Stimulated activated CD8-positive, alpha-beta memory T cell treated with anti-CD3 and anti-CD28 coated beads, Interleukin-4, amount 100 ng/mL, for 48 hours (primary cell): ENCODE data around the gene GPN3.
"Not testable (repeated sequence)": the region's sequence is repeated elsewhere in the genome, so short reads cannot be mapped to it uniquely, and the experiment has no call there.

ENCODE experiments used
- DNase-seq: peaks from one replicate; pipeline ENCODE4 v3.0.0-alpha.2; 2020

GPN3 gene

DNA sequence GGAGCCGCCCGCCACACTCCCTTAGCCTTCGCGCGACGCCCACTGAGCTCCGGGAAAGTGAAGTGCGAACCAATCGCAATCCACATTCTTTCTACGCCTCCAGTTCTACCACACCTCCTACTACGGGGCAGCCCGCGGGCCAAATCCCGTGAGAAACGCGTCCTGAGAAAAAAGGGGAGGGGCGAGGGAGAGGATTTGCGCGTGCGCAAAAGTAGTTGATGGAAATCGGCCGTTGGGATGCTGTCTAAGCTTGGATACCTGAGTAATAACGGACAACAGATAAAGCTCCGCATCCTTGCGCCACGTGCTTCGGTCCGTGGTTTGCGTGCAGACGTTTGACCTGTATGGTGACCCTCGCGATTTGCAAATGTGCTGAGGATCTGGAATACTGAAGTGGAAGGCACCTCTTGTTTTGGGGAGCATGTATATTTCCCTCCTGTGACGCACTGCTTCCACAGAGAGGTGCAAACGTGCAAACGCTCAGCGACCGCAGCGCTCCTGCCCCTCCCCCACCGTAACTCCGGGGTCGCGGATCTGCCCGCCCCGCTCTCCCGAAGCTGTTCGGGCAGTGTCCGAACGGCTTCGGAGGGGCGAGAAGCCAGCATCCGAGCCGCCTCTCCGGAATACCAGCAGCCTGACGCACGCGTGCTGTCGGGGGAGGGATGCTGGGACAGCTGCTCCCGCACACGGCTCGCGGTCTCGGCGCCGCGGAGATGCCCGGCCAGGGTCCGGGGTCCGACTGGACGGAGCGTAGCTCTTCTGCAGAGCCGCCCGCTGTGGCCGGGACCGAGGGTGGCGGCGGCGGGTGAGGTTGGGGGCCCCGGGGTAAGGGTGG, at the start of gene GPN3, which contains the start of gene FAM216A:
Gene GPN3 (minus strand): TSS at position 44 of the 835 bp plus-strand sequence. CDS start 54 bp downstream, outside the sequence.
Gene FAM216A (plus strand): TSS at position 632 of the 835 bp plus-strand sequence. CDS start 31 bp downstream, at position 663.
- DNase-seq = peak; percentile 96

DNA sequence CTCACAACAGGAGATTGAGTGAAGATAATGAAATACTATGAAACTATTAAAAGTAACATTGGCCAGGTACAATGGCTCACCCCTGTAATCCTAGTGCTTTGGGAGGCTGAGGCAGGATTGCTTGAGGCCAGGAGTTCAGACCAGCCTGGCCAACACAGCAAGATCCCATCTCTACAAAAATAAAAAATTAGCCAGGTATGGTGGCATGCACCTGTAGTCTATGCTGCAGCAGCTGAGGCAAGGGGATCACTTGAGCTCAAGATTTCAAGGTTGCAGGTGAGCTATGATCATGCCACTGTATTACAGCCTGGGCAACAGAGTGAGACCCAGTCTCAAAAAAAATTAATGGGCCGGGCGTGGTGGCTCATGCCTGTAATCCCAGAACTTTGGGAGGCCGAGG, 48.9 kb upstream of the GPN3 start:
- no peak for DNase-seq

DNA sequence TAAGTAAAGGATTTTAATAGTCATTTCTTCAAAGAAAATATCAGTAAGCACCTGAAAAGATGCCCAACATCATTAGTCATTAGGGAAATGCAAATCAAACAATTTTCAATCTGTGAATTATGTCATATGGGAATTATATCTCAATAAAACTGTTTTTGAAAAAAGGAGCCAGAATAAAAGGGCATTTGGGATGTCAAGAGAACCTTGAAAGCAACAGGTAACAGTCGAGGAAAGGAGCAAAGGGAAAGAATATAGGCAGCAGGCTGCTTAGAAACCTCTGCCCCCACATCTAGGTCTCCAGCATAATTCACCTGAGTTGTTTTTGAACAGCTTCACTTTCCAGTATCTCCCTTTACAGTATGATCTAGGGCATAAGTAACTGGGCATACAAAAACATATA, 46.3 kb upstream of the GPN3 start:
- no peak for DNase-seq

DNA sequence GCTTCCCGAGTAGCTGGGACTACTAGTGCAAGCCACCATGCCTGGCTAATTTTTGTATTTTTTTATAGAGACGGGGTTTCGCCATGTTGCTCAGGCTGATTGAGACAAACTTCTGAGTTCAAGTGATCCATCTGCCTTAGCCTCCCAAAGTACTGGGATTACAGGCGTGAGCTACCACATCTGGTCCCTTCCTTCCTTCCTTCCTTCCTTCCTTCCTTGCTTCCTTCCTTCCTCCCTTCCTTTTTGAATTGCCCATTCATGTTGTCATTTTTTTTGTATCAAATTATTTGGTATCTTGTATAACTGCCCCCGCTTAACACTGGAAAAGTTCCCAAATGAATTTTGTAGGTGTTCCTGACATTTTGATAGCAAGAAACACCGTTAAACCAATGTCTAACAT, 45.8 kb upstream of the GPN3 start:
- DNase-seq = no peak

DNA sequence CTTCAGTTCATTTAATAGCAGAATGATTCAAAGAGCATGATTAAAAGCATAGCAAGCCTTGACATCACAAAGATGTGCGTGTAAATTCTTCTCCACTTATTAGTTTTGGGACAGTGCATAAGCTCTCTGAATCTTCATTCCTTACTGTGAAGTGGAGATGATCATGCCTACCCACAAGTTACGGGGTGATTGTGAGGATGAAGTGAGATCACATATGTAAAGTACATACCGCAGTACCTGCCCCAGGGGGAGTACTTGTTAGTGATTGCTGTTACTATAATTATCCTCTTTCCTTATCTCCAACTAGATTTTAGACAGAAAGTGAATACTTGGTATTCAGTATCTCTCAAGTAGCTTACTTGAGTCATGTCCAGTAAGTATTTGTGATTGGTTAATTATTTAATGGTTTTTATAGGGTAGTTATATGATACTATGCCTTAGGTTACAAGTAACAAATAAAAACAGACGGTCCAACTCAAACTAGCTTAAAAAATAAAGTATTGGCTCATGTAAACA, 40.1 kb upstream of the GPN3 start:
- no peak for DNase-seq

DNA sequence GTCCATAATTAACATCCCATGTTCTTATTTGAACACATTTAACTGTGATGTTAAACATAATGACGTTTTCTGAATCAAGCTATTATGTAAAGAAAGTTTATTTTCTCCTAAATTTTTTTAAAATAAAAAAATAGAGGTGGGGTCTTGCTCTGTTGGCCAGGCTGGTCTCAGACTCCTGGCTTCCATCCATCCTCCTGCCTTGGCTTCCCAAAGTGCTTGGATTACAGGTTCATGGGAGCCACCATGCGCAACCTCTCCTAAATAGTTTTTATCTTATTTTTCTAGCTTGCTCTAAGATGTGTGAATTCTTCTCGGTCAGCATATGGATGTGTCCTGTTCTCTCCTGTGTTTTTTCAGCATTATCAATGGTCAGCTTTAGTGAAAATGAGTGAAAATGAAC, 37.3 kb upstream of the GPN3 start:
- DNase-seq = no peak

DNA sequence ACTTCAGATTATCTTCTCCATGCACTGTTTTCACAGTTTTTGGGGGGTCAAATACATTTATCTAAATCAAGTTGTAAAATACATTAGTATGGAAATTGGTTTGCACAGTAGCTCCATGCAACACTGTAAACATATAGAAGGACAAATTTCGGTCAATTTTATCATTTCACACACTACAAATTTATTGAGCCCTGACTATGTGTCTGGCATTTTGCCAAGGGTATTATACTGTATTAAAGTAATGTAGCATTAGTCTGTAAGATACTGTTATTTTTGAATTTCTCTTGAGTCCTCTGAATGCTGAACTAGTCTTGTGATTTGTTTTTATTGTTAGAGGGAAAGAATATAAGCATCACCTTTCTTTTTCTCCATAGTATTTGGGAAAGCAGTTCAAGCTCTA, 35.4 kb upstream of the GPN3 start:
- no peak for DNase-seq

DNA sequence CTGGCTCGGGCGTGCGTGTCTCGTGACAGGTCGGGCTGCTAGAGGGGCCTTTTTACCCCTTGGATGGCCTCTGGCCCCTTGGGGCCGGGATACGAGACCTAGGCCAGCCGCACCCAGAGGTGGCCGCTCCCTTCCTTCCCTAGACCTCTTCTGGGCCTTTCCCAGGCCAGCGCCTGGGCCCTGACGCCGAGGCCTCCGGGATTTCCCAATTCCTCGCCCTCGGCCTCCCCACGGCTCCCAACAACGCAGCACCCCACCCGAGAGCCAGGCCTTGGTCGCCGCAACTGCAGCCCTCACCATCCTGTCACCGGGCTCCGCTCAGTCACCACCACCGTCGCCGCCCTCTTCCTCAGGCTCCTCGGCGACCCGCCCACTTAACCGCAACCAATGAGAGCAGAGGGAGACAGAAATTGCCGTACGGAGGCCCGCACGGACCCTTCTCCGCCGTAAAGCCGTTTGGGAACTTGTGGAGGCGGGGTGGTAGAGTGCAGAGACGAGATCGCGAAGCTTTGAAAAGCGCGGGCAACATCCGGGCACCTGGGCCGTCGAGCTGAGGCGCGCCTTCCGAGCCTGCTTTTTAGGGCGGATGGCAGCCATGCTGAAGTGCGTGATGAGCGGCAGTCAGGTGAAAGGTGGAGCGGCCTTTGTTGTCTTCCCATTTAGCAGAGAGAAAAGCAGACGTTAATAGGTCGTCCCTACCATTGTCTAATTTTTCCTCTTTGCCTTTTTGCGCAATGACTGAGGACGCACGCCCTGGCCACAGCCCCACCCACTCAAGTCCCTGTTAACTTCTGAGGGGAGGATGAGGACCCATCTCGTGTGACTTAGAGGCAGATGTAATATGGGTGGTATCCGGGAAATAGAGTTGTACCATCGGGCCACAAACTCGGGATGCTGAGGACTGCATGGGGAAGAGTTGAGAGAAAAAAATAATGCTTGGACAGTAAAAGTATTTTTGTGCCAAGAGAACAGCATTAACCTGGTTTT, 34.0 kb upstream of the GPN3 start, which contains the start of the genes RAD9B and VPS29:
Gene RAD9B (plus strand): TSS at position 580 of the 987 bp plus-strand sequence. CDS start 7 bp downstream, at position 587.
Gene VPS29 (minus strand): TSS at position 360 of the 987 bp plus-strand sequence. CDS start 60 bp downstream, at position 300.
- peak; percentile 99 for DNase-seq

DNA sequence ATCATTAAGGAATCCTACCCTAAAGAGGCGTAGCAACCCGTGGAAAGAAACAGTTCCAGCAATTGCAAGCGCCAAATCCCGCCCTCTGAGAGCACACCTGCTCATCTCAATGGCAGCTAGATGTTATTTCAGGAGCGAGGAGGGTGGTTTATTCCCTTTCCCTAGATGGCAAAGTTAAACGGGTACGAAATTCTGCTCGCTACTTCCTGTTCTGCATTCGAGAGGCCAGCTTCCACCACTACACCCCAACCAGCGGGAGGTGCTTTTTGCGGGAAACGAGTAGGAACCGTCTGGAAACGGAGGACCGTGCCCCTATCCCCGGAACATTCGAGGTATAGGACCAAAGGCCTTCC, 33.3 kb upstream of the GPN3 start:
- DNase-seq = no peak

DNA sequence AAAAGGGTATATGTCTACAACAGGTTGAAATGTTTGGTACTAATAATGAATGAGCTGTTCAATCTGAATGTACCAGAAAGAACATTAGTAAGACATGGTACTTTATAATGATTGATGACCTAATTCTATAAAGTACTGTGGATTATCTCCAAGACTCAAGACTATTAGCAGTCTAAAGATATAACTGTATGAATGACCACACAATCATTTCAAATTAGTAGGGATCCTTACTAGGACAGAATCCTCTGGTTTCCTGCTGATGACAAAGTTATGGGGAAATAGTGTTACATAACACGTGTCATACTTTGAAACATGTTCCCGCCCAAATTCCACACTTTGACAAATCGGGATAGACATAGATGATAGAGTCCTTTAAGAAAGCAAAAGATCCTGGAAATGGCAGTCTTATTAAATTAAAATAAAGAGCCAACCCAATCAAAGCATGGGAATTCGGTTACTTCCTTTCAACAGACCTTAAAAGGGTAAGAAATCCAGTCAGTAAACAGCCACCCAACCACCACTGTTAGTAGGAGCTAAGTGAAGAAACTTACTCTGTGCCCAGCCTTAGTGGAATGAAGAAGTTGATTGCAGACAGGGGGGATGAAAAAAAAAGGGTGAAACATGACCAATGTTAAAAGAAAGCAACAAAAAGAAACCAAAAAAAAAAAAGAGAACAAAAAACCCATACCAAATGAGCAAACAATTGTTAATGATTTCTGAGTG, 31.1 kb upstream of the GPN3 start:
- no peak for DNase-seq

DNA sequence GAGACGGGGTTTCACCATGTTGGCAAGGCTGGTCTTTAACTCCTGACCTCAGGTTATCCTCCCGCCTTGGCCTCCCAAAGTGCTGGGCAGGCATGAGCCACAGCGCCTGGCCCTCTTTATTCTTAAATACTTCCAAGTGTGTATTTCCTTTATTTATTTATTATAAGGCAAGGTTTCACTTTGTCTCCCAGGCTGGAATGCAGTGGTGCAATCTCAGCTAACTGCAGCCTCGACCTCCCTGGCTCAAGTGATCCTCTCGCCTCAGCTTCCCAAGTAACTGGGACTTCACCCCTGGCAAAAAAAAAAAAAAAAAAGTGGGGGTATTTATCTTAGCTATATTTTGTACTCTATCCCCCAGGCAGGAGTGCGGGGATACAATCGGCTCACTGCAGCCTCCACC, 7.4 kb upstream of the GPN3 start:
- no peak for DNase-seq

DNA sequence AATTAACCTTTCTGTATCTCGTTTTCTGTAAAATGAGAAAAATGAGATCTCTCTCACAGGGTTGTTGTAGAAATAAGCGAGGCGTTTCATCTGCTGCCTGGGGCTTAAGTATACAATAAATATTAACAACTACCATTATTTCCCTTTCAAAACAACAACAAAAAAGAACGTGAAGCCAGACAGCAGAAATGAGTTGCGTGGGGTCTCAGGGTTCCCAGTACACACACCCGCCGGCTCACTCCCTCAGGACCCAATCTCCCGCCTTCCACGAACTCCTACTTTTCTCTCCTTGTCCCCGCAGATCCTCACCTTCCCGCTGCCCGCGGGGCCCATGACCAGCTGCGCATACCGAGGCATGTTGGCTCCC, 227 bp downstream of the GPN3 start:
- DNase-seq = no peak

DNA sequence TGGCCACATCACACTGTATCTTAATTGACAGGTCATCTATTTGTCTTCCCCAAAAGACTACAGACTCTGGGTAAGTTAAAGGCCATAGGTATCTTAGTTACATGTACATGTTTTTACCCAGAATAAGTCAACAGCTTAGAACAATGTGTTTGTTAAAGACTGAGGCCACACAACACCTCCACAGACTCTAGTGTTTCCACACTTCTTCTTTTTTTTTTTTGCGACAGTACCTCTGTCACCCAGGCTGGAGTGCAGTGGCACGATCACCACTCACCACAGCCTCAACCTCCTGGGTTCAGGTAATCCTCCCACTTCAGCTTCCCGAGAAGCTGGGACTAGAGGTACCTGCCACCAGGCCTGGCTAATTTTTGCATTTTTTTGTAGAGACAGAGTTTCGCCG, 1.3 kb downstream of the GPN3 start:
- no peak for DNase-seq

DNA sequence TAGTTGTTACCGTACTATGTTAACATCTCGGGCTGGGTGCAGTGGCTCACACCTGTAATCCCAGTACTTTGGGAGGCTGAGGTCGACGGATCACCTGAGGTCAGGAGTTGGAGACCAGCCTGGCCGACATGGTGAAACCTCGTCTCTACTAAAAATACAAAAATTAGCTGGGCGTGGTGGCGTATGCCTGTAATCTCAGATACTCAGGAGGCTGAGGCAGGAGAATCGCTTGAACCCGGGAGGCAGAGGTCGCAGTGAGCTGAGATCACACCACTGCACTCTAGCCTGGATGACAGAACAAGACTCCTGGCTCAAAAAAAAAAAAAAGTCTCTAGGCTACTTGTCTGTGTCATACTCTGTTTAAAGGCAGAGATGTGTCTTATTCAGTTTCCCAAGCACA, 2.3 kb downstream of the GPN3 start:
- DNase-seq = not testable (repeated sequence)

DNA sequence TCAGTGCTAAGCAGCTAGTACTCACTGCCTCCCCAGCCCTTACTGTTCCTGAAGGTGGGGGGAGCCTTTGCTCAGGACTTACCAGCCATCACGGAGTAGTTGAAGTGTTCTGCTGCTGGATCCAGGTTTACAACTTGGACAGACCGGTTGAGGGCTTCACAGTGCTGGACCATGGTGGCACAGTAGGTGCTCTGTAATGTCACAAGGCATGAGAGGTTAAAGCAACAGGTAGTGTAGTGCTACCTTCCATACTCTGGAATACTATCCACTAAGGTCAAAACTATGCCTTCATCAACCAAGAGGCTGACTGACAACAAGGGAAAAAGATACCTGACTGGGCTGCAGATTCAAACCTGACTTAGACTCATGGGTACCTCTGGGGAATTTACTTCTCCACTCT, 3.0 kb downstream of the GPN3 start:
- no peak for DNase-seq

DNA sequence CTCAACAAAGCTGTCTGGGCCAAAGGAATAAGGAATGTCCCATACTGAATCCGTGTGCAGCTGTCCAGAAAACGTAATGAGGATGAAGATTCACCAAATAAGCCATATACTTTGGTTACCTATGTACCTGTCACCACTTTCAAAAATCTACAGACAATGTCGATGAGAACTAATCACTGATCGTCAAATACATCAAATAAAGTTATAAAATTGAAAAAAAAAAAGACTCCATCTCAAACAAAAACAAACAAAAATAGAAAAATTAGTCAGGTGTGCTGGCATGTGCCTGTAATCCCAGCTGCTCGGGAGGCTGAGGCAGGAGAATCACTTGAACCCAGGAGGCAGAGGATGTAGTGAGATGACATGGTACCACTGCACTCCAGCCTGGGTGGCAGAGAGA, 6.9 kb downstream of the GPN3 start:
- DNase-seq = not testable (repeated sequence)

DNA sequence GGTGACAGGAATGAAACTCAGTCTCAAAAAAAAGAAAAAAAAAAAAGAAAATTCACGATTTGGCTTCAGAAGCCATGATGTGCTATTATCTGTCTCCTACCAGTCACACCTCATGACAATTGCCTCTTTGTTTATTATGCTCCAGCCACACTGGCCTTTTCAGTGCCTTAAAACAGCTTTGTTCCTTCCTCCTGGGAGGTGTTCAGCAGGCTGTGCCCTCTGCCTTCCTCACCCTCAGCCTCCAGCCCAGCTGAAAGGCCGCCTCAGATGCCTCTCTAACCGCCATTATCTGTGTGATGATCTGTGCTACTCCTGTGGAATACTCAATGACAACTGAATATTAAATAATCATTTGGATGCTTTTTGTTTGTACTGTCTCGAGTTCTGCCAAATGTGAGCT, 9.3 kb downstream of the GPN3 start:
- DNase-seq = no peak

DNA sequence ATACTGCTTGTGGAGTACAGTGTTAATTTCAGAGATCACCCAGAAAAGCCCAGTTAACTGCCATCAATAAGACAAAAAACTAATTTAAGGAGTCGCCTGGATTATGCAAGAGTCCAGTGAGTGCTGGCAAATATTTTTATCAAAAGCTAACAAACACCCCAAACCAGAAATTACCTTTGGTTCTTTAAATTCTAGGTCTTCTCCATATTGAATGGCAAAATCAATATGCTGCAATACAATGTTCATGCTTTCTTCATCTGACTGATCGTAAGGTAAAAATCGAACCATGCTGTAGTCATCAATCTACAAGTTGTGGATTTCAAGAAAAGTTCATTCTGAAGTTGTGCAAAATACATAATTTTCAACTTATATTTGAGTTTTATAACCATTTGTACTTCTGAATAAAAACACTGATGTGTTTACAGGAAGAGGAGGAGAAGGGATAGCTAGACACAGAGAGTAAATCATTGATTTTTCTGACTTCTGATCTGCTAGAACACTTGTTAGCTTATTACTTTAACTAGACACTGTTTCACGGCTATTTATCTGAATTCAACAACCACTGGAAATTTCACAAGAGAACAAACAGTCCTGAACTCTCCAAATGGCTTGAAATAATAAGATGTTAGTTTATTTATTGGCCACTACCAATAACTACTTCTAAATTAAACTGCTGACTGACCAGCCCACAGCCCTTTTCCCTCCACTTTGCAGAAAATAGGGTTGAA, 14.3 kb downstream of the GPN3 start:
- DNase-seq = no peak

DNA sequence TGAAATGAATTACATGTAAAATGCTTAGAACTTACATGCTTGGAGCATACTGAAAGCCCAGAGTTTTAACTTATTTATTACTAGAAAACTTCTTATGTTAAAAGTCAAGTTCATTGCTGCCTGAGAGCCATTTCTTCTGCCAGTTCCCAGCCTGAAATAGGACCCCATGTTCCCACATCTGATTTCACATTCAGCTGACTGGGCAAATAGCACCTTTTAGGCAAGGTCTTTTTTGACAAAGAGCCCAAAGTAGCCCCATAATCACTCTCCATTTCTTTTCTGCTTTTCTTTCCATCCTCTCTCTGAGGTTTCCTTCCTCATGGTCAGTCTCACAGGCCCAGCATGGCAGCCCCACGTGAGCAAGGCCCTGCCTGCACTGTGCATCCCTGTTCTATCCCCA, 16.8 kb downstream of the GPN3 start:
- no peak for DNase-seq

DNA sequence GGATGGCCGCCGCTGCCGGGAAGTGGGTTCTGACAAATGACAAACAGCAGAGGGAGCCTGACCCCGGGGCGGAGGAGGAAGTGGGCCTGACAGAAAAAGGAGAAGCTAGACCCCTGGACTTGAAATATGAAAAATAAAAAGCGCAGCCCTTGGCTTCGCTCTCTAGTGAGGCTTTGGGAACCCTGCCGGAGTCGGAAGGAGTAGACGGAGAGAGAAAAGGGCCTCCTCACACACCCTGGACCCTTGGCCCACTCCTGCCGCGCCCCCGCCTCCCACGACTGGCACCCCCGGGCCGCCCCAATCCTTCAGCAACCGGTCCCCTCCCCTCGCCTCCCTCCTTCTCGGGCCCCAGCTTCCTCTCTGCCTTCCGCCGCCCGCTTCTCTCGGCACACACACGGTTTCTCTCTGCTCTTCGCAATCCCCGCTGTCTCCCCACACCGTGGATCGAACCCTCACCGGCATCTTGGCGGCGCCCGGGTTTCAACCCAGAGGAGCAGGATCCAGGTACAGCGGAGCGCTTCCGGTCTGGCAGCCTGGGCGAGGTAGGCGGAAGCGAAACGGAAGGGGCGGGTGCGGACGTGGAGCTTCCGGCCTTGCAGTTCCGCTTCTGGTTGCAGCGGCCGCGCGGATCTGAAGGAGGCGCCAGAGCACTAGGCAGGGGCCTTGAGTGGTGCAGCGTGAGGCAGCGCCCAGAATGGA, 18.1 kb downstream of the GPN3 start, which contains the start of gene ARPC3:
Gene ARPC3 (minus strand): TSS at position 539 of the 699 bp plus-strand sequence. CDS start 77 bp downstream, at position 462.
- peak; percentile 95 for DNase-seq

DNA sequence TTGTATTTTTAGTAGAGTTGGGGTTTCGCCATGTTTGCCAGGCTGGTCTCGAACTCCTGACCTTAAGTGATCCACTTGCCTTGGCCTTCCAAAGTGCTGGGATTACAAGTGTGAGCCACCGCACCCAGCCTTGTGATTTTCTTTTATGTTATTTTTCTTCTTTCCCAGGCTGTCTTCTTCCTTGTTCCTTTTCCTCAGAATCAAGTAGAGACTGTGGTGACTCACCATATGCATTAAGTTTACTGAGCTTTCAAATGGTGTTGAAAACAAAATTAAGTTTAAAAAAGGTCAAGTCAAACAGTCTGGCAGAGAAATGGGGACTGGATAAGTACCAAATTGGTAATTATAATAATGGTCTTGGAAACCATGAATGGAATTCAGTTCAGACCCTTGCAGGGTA, 23.6 kb downstream of the GPN3 start:
- DNase-seq = no peak
